ENCODE data around the gene HSF2.
"Not testable (repeated sequence)": the region's sequence is repeated elsewhere in the genome, so short reads cannot be mapped to it uniquely, and the experiment has no call there.

Gene HSF2

DNA sequence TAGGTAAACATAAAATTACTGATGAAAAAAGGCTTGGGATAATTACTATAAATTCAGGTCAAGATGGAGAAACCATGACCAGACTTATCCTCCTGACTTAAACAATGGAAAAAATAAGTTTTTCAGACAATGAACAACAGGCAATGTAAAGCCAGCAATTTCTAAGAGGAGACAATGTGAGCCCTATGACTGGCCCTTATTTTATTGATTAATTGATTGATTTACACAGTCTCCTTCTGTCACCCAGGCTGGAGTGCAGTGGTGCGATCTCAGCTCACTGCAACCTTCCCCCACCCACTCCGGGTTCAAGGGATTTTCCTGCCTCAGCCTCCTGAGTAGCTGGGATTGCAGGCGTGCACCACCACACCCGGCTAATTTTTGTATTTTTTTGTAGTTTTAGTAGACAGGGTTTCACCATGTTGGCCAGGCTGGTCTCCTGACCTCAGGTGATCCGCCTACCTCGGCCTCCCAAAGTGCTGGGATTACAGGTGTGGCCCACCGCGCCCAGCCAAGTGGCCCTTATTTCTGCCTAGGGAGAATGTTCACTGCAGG lies 60.5 kb downstream of the HSF2 start:
- not testable (repeated sequence) for H3K9me3 Mint-ChIP-seq, H3K4me3 Mint-ChIP-seq, ATAC-seq, H3K27me3 Mint-ChIP-seq
- H3K36me3 Mint-ChIP-seq = peaks cover 47% of the 10 kb centered on the region
- peak overlapping the region; percentile 32 for H3K27ac Mint-ChIP-seq
- H3K4me1 Mint-ChIP-seq = peaks cover 70% of the 10 kb centered on the region

GRCh38 chr6:122461885-122462284 lies 62.4 kb downstream of the HSF2 start:
- no peaks in the 10 kb centered on the region for H3K27me3 Mint-ChIP-seq
- no peak overlapping the region for H3K4me3 Mint-ChIP-seq
- no peak overlapping the region for H3K27ac Mint-ChIP-seq
- no peak for ATAC-seq
- peaks cover 84% of the 10 kb centered on the region for H3K4me1 Mint-ChIP-seq
- H3K36me3 Mint-ChIP-seq = peaks cover 52% of the 10 kb centered on the region
- no peaks in the 10 kb centered on the region for H3K9me3 Mint-ChIP-seq

GRCh38 chr6:122471107-122472021 lies 71.9 kb downstream of the HSF2 start, which contains the start of gene SERINC1:
SERINC1 (minus strand) TSS chr6:122471807; CDS start chr6:122471737, 70 bp downstream.
- Mint-ChIP-seq H3K4me3 (peak within 1 kb of the TSS; percentile 96), H3K4me1 (peaks cover 36% of the 10 kb centered on the region), H3K36me3 (peaks cover 10% of the 10 kb centered on the region), H3K9me3 (no peaks in the 10 kb centered on the region), H3K27ac (peak within 1 kb of the TSS; percentile 99), H3K27me3 (no peaks in the 10 kb centered on the region)
- ATAC-seq = peak; percentile 99

DNA sequence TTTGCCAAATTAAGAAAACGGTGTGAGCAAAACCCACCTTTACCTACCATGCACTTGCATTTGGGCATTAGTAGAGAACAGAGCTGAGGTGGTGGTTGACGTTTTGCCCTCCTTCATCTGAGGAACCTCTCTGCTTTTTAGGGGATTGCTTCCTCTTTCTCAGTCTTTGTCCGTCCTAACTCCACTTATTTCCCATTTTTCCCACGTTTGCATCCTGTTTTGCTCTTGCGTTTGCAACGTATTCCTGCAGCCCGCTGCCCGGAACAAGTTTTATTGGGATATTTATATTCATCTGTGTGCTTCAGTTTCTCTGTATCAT lies 72.5 kb downstream of the HSF2 start:
- Mint-ChIP-seq H3K27me3 (no peaks in the 10 kb centered on the region), H3K9me3 (no peaks in the 10 kb centered on the region), H3K36me3 (peaks cover 5% of the 10 kb centered on the region), H3K4me1 (peaks cover 30% of the 10 kb centered on the region), H3K27ac (peak overlapping the region; percentile 99), H3K4me3 (peak overlapping the region; percentile 96)
- peak; percentile 78 for ATAC-seq

GRCh38 chr6:122476131-122476530 lies 76.7 kb downstream of the HSF2 start:
- no peaks in the 10 kb centered on the region for H3K36me3 Mint-ChIP-seq
- H3K4me1 Mint-ChIP-seq = no peaks in the 10 kb centered on the region
- H3K27ac Mint-ChIP-seq = no peak overlapping the region

DNA sequence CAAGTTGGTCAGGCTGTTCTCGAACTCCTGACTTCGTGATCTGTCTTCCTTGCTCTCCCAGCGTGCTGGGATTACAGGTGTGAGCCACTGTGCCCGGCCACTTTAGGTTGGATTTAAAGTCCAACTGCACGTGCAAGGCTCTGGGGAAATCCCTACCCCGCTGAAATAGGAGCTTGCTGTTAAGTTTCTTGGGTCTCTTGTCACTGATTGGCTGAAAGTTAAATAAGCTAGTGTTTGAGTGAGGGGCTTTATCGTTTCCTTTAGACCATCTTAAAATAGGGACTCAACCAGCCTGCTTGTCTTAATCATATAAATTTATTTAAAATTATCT lies 83.3 kb downstream of the HSF2 start:
- H3K4me1 Mint-ChIP-seq = peaks cover 8% of the 10 kb centered on the region
- H3K4me3 Mint-ChIP-seq = no peak overlapping the region
- H3K36me3 Mint-ChIP-seq = no peaks in the 10 kb centered on the region
- no peaks in the 10 kb centered on the region for H3K27me3 Mint-ChIP-seq
- ATAC-seq = no peak
- no peaks in the 10 kb centered on the region for H3K9me3 Mint-ChIP-seq
- H3K27ac Mint-ChIP-seq = no peak overlapping the region

More at GRCh38 chr6:122476131-122476530, 76.7 kb downstream of the HSF2 start:
- Mint-ChIP-seq H3K27me3 (no peaks in the 10 kb centered on the region), H3K9me3 (no peaks in the 10 kb centered on the region), H3K4me3 (no peak overlapping the region)
- no peak for ATAC-seq

Data from stimulated activated memory B cell treated with anti-CD40 and anti-IgM and Interleukin-4, amounts not matched to agents 10 μg/mL and 1 μg/mL and 100 μg/mL, for 72 hours (primary cell).